Neural progenitor cell (in vitro differentiated cells): ENCODE measurements around the gene ZNF506. TPM values are rescaled to one million over a fixed set of nuclear protein-coding genes. Genes with fewer than 3 reads are reported as not detected.
"Not testable (repeated sequence)": the region's sequence is repeated elsewhere in the genome, so short reads cannot be mapped to it uniquely, and the experiment has no call there.

ENCODE experiments used
- DNase-seq: peaks from one replicate; pipeline ENCODE4 v3.0.0-alpha.2; 2016; ENCODE audit warnings: low spot score
- H2AFZ ChIP-seq: fragments of 200-600 bp; sonication (generic); replicated peaks from 2 replicates; pipeline ENCODE4 v1.6.1; 2016; ENCODE audit warnings: antibody characterized with exemption
- H3F3A ChIP-seq: fragments of 200-600 bp; sonication (generic); 2 replicates; pipeline ENCODE4 v1.6.1; 2016; ENCODE audit warnings: antibody characterized with exemption, low read depth
- H3K27ac ChIP-seq: fragments of 200-600 bp; sonication (generic); 2 replicates; pipeline ENCODE4 v1.5.1; 2016; ENCODE audit warnings: mild to moderate bottlenecking
- H3K27me3 ChIP-seq: fragments of 200-600 bp; sonication (generic); 2 replicates; pipeline ENCODE4 v1.6.1; 2016; ENCODE audit warnings: mild to moderate bottlenecking, moderate library complexity
- H3K36me3 ChIP-seq: fragments of 200-600 bp; sonication (generic); 2 replicates; pipeline ENCODE4 v1.5.1; 2016
- H3K4me1 ChIP-seq: fragments of 200-600 bp; sonication (generic); 2 replicates; pipeline ENCODE4 v1.6.1; 2016; ENCODE audit warnings: mixed run types
- H3K4me2 ChIP-seq: fragments of 200-600 bp; sonication (generic); 2 replicates; pipeline ENCODE4 v1.6.1; 2016
- H3K4me3 ChIP-seq: fragments of 200-600 bp; sonication (generic); 2 replicates; pipeline ENCODE4 v1.5.1; 2016
- H3K79me2 ChIP-seq: fragments of 200-600 bp; sonication (generic); 2 replicates; pipeline ENCODE4 v1.6.1; 2016; ENCODE audit warnings: low read depth
- H3K9ac ChIP-seq: fragments of 200-600 bp; sonication (generic); 2 replicates; pipeline ENCODE4 v1.6.1; 2016
- H3K9me3 ChIP-seq: fragments of 200-600 bp; sonication (generic); 2 replicates; pipeline ENCODE4 v1.5.1; 2016; ENCODE audit warnings: low read depth
- H4K20me1 ChIP-seq: fragments of 200-600 bp; sonication (generic); 2 replicates; pipeline ENCODE4 v1.6.1; 2016; ENCODE audit warnings: low read depth
- H3K27ac Mint-ChIP-seq: 3 replicates; pipeline ENCODE4 v1.8.0; 2021; ENCODE audit warnings: mixed read lengths
- H3K27me3 Mint-ChIP-seq: 2 replicates; pipeline ENCODE4 v1.8.0; 2022; ENCODE audit warnings: low read depth, mild to moderate bottlenecking, inconsistent platforms, moderate library complexity, mixed read lengths; ENCODE audit not compliant: insufficient read depth
- H3K36me3 Mint-ChIP-seq: 3 replicates; pipeline ENCODE4 v1.8.0; 2021; ENCODE audit warnings: mixed read lengths
- H3K4me1 Mint-ChIP-seq: 3 replicates; pipeline ENCODE4 v1.8.0; 2021; ENCODE audit warnings: mixed read lengths
- H3K4me3 Mint-ChIP-seq: 3 replicates; pipeline ENCODE4 v1.8.0; 2021; ENCODE audit warnings: mild to moderate bottlenecking, moderate library complexity, mixed read lengths
- H3K9me3 Mint-ChIP-seq: 3 replicates; pipeline ENCODE4 v1.8.0; 2020; ENCODE audit warnings: mixed read lengths
- CTCF ChIP-seq: fragments of 200-600 bp; sonication (generic); IDR thresholded peaks from 2 replicates; pipeline ENCODE4 v1.5.1; 2017; ENCODE audit warnings: antibody characterized with exemption, mild to moderate bottlenecking
- EZH2 ChIP-seq: fragments of 200-600 bp; sonication (generic); IDR thresholded peaks from 2 replicates; pipeline ENCODE4 v1.6.1; 2017; ENCODE audit warnings: antibody characterized with exemption, mild to moderate bottlenecking, moderate library complexity
- EZH2phosphoT487 ChIP-seq: fragments of 200-600 bp; sonication (generic); IDR thresholded peaks from 2 replicates; pipeline ENCODE4 v1.6.1; 2017; ENCODE audit warnings: antibody characterized with exemption
- total RNA-seq: library from RNA; depleted of rRNA; stranded (reverse); fragments of >200 nt; gene quantifications from 2 replicates; pipeline ENCODE4 v1.2.3, GENCODE V29; 2015; ENCODE audit warnings: low replicate concordance

Gene ZNF506
- total RNA-seq, 1 donor from 2014 or later = 19.9 TPM

GRCh38 chr19:19816679-19817078, 4.9 kb downstream of the ZNF506 start:
- no peak overlapping the region for H3K4me3 ChIP-seq

GRCh38 chr19:19811999-19812398, 9.6 kb downstream of the ZNF506 start:
- Mint-ChIP-seq H3K36me3 (peaks cover 25% of the 10 kb centered on the region), H3K9me3 (peaks cover 49% of the 10 kb centered on the region)
- H2AFZ ChIP-seq, DNase-seq, H3K27me3 ChIP-seq, H3K27ac Mint-ChIP-seq, H3K4me2 ChIP-seq, H3F3A ChIP-seq, H4K20me1 ChIP-seq, H3K4me3 ChIP-seq, H3K4me3 Mint-ChIP-seq, H3K27me3 Mint-ChIP-seq, H3K4me1 Mint-ChIP-seq, H3K27ac ChIP-seq, H3K4me1 ChIP-seq, H3K36me3 ChIP-seq, H3K9ac ChIP-seq, H3K9me3 ChIP-seq: not testable (repeated sequence)
- peaks cover 14% of the 10 kb centered on the region for H3K79me2 ChIP-seq

More at GRCh38 chr19:19816679-19817078, 4.9 kb downstream of the ZNF506 start:
- Histone ChIP-seq H3K9ac (no peak overlapping the region), H3K79me2 (peaks cover 51% of the 10 kb centered on the region), H3K36me3 (no peaks in the 10 kb centered on the region), H2AFZ (no peak overlapping the region), H3K27me3 (no peaks in the 10 kb centered on the region), H3K4me1 (no peaks in the 10 kb centered on the region), H3F3A (peaks cover 7% of the 10 kb centered on the region), H3K9me3 (no peaks in the 10 kb centered on the region), H3K27ac (no peak overlapping the region), H3K4me2 (no peak overlapping the region), H4K20me1 (no peaks in the 10 kb centered on the region)
- no peak for TF ChIP-seq EZH2phosphoT487
- no peak for TF ChIP-seq CTCF
- no peak for TF ChIP-seq EZH2
- no peaks in the 10 kb centered on the region for H3K27me3 Mint-ChIP-seq
- H3K36me3 Mint-ChIP-seq = peaks cover 32% of the 10 kb centered on the region
- DNase-seq = no peak
- H3K4me3 Mint-ChIP-seq = no peak overlapping the region
- peaks cover 66% of the 10 kb centered on the region for H3K9me3 Mint-ChIP-seq
- no peak overlapping the region for H3K27ac Mint-ChIP-seq
- H3K4me1 Mint-ChIP-seq = no peaks in the 10 kb centered on the region

GRCh38 chr19:19805480-19805879, 16.1 kb downstream of the ZNF506 start:
- H3K9me3 ChIP-seq = no peaks in the 10 kb centered on the region
- no peak overlapping the region for H2AFZ ChIP-seq
- no peak overlapping the region for H3K4me3 ChIP-seq
- no peaks in the 10 kb centered on the region for H3K4me1 ChIP-seq
- H3K9ac ChIP-seq = no peak overlapping the region
- no peak for DNase-seq
- H3K36me3 ChIP-seq = peaks cover 5% of the 10 kb centered on the region
- H4K20me1 ChIP-seq = no peaks in the 10 kb centered on the region
- H3K27ac ChIP-seq = no peak overlapping the region
- H3K27me3 ChIP-seq = no peaks in the 10 kb centered on the region
- peaks cover 4% of the 10 kb centered on the region for H3K27me3 Mint-ChIP-seq
- H3K4me1 Mint-ChIP-seq = no peaks in the 10 kb centered on the region
- no peak for TF ChIP-seq EZH2phosphoT487
- no peak overlapping the region for H3K4me2 ChIP-seq
- H3K4me3 Mint-ChIP-seq = no peak overlapping the region
- peaks cover 28% of the 10 kb centered on the region for H3K36me3 Mint-ChIP-seq
- H3F3A ChIP-seq = peaks cover 7% of the 10 kb centered on the region
- peaks cover 55% of the 10 kb centered on the region for H3K9me3 Mint-ChIP-seq
- H3K27ac Mint-ChIP-seq = no peak overlapping the region
- H3K79me2 ChIP-seq = no peaks in the 10 kb centered on the region

GRCh38 chr19:19788015-19788414, 33.5 kb downstream of the ZNF506 start:
- peaks cover 46% of the 10 kb centered on the region for H3K36me3 Mint-ChIP-seq
- Histone ChIP-seq H3K27me3 (no peaks in the 10 kb centered on the region), H3K4me2 (no peak overlapping the region), H3K79me2 (no peaks in the 10 kb centered on the region), H3K9ac (no peak overlapping the region), H3K36me3 (no peaks in the 10 kb centered on the region), H3K27ac (no peak overlapping the region), H2AFZ (no peak overlapping the region), H4K20me1 (no peaks in the 10 kb centered on the region), H3K4me3 (no peak overlapping the region), H3F3A (no peaks in the 10 kb centered on the region), H3K9me3 (no peaks in the 10 kb centered on the region), H3K4me1 (no peaks in the 10 kb centered on the region)
- H3K9me3 Mint-ChIP-seq = peaks cover 35% of the 10 kb centered on the region
- no peaks in the 10 kb centered on the region for H3K4me1 Mint-ChIP-seq
- TF ChIP-seq CTCF (no peak), EZH2phosphoT487 (no peak), EZH2 (no peak)
- peaks cover 3% of the 10 kb centered on the region for H3K27me3 Mint-ChIP-seq
- DNase-seq = no peak
- no peak overlapping the region for H3K27ac Mint-ChIP-seq
- H3K4me3 Mint-ChIP-seq = no peak overlapping the region

GRCh38 chr19:19785476-19785875, 36.1 kb downstream of the ZNF506 start:
- DNase-seq, H3K79me2 ChIP-seq, H3K4me2 ChIP-seq, H3K27ac Mint-ChIP-seq, H3F3A ChIP-seq, H3K4me3 Mint-ChIP-seq, H4K20me1 ChIP-seq, H3K9me3 ChIP-seq, H3K9ac ChIP-seq, H3K4me3 ChIP-seq, H3K27me3 ChIP-seq, H2AFZ ChIP-seq, H3K4me1 Mint-ChIP-seq, H3K27me3 Mint-ChIP-seq, H3K27ac ChIP-seq, H3K4me1 ChIP-seq, H3K36me3 ChIP-seq: not testable (repeated sequence)
- H3K9me3 Mint-ChIP-seq = peaks cover 39% of the 10 kb centered on the region
- H3K36me3 Mint-ChIP-seq = peaks cover 50% of the 10 kb centered on the region
